WTC11 (cell line): ENCODE measurements around the gene ENO1.

Experiments used
- CBFB ChIP-seq: sonication (generic); formaldehyde crosslinking; IDR thresholded peaks from 2 replicates; pipeline ENCODE4 v1.8.1; 2022; ENCODE audit warnings: mild to moderate bottlenecking, low read depth, missing genetic modification reagents
- MAX ChIP-seq: sonication (generic); formaldehyde crosslinking; IDR thresholded peaks from 2 replicates; pipeline ENCODE4 v1.8.0; 2022; ENCODE audit warnings: mild to moderate bottlenecking, missing genetic modification reagents
- TF ChIP-seq, protein P1 (sequence below): sonication (generic); formaldehyde crosslinking; IDR thresholded peaks from 2 replicates; pipeline ENCODE4 v1.8.0; 2022; ENCODE audit warnings: missing genetic modification reagents
- TF ChIP-seq, protein P2 (sequence below): fragments of 200-600 bp; IDR thresholded peaks from 2 replicates; pipeline ENCODE4 v1.8.0; 2022; ENCODE audit warnings: antibody characterized with exemption
- TF ChIP-seq, protein P3 (sequence below): sonication (generic); formaldehyde crosslinking; IDR thresholded peaks from 2 replicates; pipeline ENCODE4 v1.8.1; 2022; ENCODE audit warnings: low read depth, missing genetic modification reagents, borderline replicate concordance

DNA sequence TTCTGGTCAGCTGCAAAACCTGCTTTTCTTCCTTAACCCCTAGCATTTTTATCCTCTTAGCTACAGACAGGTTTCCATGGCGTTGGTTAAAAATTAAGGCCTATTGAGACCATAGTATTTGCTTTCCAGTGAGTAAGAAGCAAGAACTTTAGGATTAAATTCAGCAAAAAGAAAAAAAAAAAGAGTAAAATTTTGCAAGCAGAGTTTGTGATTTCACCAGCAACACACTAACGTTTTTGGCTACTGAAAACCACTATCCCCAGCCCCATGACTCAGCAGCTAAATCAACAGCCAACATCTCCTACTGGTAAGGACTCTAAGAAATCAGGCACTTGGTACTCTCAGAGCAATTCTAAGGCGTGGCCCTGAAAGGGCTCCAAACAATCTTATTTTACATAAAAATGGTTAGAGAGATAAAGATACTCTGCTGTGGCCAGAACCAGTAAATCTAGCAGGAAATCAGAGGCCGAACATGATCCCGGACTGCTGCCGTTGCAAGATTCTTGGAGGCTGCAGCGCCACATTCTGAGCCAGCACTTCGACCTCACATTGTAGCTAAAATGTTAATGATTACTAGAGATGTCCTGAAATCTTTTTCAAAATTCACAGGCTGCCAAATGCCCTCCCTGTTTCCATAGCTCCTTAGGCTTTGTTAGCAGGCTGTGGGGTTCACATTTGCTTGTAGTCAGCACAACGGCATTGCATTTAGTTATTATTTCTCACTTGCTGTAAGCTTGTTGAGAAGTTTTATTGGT lies 1.6 kb upstream of the ENO1 start:
- TF ChIP-seq, protein P1, sequence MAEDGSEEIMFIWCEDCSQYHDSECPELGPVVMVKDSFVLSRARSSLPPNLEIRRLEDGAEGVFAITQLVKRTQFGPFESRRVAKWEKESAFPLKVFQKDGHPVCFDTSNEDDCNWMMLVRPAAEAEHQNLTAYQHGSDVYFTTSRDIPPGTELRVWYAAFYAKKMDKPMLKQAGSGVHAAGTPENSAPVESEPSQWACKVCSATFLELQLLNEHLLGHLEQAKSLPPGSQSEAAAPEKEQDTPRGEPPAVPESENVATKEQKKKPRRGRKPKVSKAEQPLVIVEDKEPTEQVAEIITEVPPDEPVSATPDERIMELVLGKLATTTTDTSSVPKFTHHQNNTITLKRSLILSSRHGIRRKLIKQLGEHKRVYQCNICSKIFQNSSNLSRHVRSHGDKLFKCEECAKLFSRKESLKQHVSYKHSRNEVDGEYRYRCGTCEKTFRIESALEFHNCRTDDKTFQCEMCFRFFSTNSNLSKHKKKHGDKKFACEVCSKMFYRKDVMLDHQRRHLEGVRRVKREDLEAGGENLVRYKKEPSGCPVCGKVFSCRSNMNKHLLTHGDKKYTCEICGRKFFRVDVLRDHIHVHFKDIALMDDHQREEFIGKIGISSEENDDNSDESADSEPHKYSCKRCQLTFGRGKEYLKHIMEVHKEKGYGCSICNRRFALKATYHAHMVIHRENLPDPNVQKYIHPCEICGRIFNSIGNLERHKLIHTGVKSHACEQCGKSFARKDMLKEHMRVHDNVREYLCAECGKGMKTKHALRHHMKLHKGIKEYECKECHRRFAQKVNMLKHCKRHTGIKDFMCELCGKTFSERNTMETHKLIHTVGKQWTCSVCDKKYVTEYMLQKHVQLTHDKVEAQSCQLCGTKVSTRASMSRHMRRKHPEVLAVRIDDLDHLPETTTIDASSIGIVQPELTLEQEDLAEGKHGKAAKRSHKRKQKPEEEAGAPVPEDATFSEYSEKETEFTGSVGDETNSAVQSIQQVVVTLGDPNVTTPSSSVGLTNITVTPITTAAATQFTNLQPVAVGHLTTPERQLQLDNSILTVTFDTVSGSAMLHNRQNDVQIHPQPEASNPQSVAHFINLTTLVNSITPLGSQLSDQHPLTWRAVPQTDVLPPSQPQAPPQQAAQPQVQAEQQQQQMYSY (CRISPR knock-in tag), result no peak
- TF ChIP-seq, protein P2, sequence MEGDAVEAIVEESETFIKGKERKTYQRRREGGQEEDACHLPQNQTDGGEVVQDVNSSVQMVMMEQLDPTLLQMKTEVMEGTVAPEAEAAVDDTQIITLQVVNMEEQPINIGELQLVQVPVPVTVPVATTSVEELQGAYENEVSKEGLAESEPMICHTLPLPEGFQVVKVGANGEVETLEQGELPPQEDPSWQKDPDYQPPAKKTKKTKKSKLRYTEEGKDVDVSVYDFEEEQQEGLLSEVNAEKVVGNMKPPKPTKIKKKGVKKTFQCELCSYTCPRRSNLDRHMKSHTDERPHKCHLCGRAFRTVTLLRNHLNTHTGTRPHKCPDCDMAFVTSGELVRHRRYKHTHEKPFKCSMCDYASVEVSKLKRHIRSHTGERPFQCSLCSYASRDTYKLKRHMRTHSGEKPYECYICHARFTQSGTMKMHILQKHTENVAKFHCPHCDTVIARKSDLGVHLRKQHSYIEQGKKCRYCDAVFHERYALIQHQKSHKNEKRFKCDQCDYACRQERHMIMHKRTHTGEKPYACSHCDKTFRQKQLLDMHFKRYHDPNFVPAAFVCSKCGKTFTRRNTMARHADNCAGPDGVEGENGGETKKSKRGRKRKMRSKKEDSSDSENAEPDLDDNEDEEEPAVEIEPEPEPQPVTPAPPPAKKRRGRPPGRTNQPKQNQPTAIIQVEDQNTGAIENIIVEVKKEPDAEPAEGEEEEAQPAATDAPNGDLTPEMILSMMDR, result no peak
- TF ChIP-seq MAX (CRISPR knock-in tag) (no peak), CBFB (CRISPR knock-in tag) (no peak)
- TF ChIP-seq, protein P3, sequence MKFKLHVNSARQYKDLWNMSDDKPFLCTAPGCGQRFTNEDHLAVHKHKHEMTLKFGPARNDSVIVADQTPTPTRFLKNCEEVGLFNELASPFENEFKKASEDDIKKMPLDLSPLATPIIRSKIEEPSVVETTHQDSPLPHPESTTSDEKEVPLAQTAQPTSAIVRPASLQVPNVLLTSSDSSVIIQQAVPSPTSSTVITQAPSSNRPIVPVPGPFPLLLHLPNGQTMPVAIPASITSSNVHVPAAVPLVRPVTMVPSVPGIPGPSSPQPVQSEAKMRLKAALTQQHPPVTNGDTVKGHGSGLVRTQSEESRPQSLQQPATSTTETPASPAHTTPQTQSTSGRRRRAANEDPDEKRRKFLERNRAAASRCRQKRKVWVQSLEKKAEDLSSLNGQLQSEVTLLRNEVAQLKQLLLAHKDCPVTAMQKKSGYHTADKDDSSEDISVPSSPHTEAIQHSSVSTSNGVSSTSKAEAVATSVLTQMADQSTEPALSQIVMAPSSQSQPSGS, result no peak
